Tibial nerve (tissue), 4 donors: Measurements from ENCODE around the gene XIRP2. TPM values are rescaled to one million over a fixed set of nuclear protein-coding genes. Genes with fewer than 3 reads are reported as not detected.

Experiments
- DNase-seq, 2 donors: peaks; one replicate each; pipeline ENCODE4 v3.0.0-alpha.2; 2019; ENCODE audit warnings: low spot score in 2 of 2
- H3K27ac ChIP-seq, 4 donors: fragments of 200-600 bp; sonication (generic) in 3 of 4; one replicate each; pipeline ENCODE4 v1.5.1; 2017 to 2019; ENCODE audit warnings: mild to moderate bottlenecking in 1 of 4
- H3K27me3 ChIP-seq, 2 donors: fragments of 200-600 bp; sonication (generic) in 1 of 2; one replicate each; pipeline versions ENCODE4 v1.5.1 to v1.6.0; 2017 to 2019
- H3K36me3 ChIP-seq, 3 donors: fragments of 200-600 bp; sonication (generic); one replicate each; pipeline ENCODE4 v1.5.1; 2018 to 2019
- H3K4me1 ChIP-seq, 4 donors: fragments of 200-600 bp; sonication (generic) in 3 of 4; one replicate each; pipeline ENCODE4 v1.5.1; 2017 to 2019
- H3K4me3 ChIP-seq, 4 donors: fragments of 200-600 bp; sonication (generic) in 3 of 4; one replicate each; pipeline ENCODE4 v1.5.1; 2017 to 2019; ENCODE audit warnings: mild to moderate bottlenecking in 1 of 4, moderate library complexity in 1 of 4
- H3K9me3 ChIP-seq, 4 donors: fragments of 200-600 bp; sonication (generic) in 3 of 4; one replicate each; pipeline ENCODE4 v1.5.1; 2017 to 2019
- EP300 ChIP-seq, 2 donors: sonication (generic); formaldehyde crosslinking; IDR thresholded peaks; one replicate each; pipeline ENCODE4 v1.6.1; 2017; ENCODE audit warnings: antibody characterized with exemption in 2 of 2, mild to moderate bottlenecking in 1 of 2
- POLR2A ChIP-seq, 2 donors: fragments of 450-650 bp; IDR thresholded peaks; one replicate each; pipeline ENCODE4 v1.6.1; 2017; ENCODE audit warnings: antibody characterized with exemption in 2 of 2, mild to moderate bottlenecking in 2 of 2, moderate library complexity in 2 of 2
- WGBS, 2 donors: methylation state at CpG; one replicate each; pipeline ENCODE4 v1.1.5; 2018; 5-methylcytosine and 5-hydroxymethylcytosine counted together
- total RNA-seq, 4 donors: library from RNA; depleted of rRNA; stranded (reverse); fragments of >200 nt; gene quantifications; one replicate each; pipeline ENCODE4 v1.1.0, GENCODE V29; 2016
- TF ChIP-seq, protein P1 (sequence below), 5 experiments: fragments of 200-600 bp in 3 of 5; fragments of 450-650 bp in 2 of 5; sonication (generic) in 3 of 5; IDR thresholded peaks; one replicate each; pipeline ENCODE4 v1.5.1; 2016 to 2019; ENCODE audit warnings: antibody characterized with exemption in 5 of 5, mild to moderate bottlenecking in 3 of 5, moderate library complexity in 2 of 5

XIRP2 gene
- total RNA-seq, 4 donors from 2014 or later, result under 0.01 to 1.8 (median 0.96) TPM

GRCh38 chr2:167114018-167114417 is 225.7 kb downstream of the XIRP2 start:
- Histone ChIP-seq H3K4me1 (no peaks in the 10 kb centered on the region), H3K36me3 (no peaks in the 10 kb centered on the region), H3K4me3 (no peak overlapping the region), H3K9me3 (no peaks in the 10 kb centered on the region), H3K27me3 (no peaks in the 10 kb centered on the region), H3K27ac (no peak overlapping the region)
- DNase-seq, result no peak
- TF ChIP-seq EP300 (IDR thresholded peaks at IDR 0.05), result no peak
- no peak for TF ChIP-seq POLR2A (IDR thresholded peaks at IDR 0.05)
- TF ChIP-seq, protein P1, sequence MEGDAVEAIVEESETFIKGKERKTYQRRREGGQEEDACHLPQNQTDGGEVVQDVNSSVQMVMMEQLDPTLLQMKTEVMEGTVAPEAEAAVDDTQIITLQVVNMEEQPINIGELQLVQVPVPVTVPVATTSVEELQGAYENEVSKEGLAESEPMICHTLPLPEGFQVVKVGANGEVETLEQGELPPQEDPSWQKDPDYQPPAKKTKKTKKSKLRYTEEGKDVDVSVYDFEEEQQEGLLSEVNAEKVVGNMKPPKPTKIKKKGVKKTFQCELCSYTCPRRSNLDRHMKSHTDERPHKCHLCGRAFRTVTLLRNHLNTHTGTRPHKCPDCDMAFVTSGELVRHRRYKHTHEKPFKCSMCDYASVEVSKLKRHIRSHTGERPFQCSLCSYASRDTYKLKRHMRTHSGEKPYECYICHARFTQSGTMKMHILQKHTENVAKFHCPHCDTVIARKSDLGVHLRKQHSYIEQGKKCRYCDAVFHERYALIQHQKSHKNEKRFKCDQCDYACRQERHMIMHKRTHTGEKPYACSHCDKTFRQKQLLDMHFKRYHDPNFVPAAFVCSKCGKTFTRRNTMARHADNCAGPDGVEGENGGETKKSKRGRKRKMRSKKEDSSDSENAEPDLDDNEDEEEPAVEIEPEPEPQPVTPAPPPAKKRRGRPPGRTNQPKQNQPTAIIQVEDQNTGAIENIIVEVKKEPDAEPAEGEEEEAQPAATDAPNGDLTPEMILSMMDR (IDR thresholded peaks at IDR 0.05), result no peak
- 74 to 81% methylated on average over 4 of the region's 4 CpGs for WGBS, 2 donors

GRCh38 chr2:167115541-167115940 is 227.3 kb downstream of the XIRP2 start:
- Histone ChIP-seq H3K9me3 (no peaks in the 10 kb centered on the region), H3K4me3 (no peak overlapping the region), H3K36me3 (no peaks in the 10 kb centered on the region), H3K27ac (no peak overlapping the region), H3K27me3 (no peaks in the 10 kb centered on the region), H3K4me1 (no peaks in the 10 kb centered on the region)
- DNase-seq, result no peak
- TF ChIP-seq, protein P1 (IDR thresholded peaks at IDR 0.05), result no peak
- no peak for TF ChIP-seq EP300 (IDR thresholded peaks at IDR 0.05)
- no peak for TF ChIP-seq POLR2A (IDR thresholded peaks at IDR 0.05)

DNA sequence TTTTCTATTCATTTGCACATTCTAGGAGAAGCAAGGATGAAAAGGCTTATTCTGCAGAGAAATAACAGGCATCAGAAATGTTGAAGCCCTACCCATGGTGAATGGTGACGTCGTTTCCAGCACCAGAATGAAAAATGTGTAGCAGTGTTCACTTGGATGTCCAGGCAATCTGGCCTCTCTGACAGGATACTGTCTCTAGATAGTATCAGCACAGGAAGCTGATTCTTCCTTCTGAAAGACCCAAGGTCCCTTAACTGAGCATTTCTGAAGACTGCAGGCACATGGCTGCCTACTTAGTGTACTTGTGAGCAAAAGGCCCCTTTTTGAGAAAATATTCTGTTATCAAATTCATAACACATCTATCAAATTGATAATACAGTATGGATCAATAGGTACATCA is 234.1 kb downstream of the XIRP2 start:
- no peaks in the 10 kb centered on the region for H3K4me1 ChIP-seq
- WGBS, 2 donors, result 34 to 47% methylated on average over 2 of the region's 2 CpGs
- TF ChIP-seq EP300 (IDR thresholded peaks at IDR 0.05) (no peak), POLR2A (IDR thresholded peaks at IDR 0.05) (no peak)
- TF ChIP-seq, protein P1 (IDR thresholded peaks at IDR 0.05), result no peak

GRCh38 chr2:167126165-167126564 is 237.9 kb downstream of the XIRP2 start:
- WGBS, 2 donors, result 89 to 90% methylated on average over 3 of the region's 3 CpGs
- H3K27ac ChIP-seq, result no peak overlapping the region
- no peak overlapping the region for H3K4me3 ChIP-seq
- no peaks in the 10 kb centered on the region for H3K9me3 ChIP-seq
- TF ChIP-seq, protein P1 (IDR thresholded peaks at IDR 0.05), result no peak
- TF ChIP-seq EP300 (IDR thresholded peaks at IDR 0.05) (no peak), POLR2A (IDR thresholded peaks at IDR 0.05) (no peak)
- no peaks in the 10 kb centered on the region for H3K27me3 ChIP-seq
- H3K4me1 ChIP-seq, result no peaks in the 10 kb centered on the region
- DNase-seq, result no peak
- H3K36me3 ChIP-seq, result no peaks in the 10 kb centered on the region

More for the DNA sequence above, 234.1 kb downstream of the XIRP2 start:
- H3K36me3 ChIP-seq, result no peaks in the 10 kb centered on the region
- DNase-seq, result no peak
- H3K4me3 ChIP-seq, result no peak overlapping the region
- H3K9me3 ChIP-seq, result no peaks in the 10 kb centered on the region
- H3K27me3 ChIP-seq, result no peaks in the 10 kb centered on the region
- H3K27ac ChIP-seq, result no peak overlapping the region

DNA sequence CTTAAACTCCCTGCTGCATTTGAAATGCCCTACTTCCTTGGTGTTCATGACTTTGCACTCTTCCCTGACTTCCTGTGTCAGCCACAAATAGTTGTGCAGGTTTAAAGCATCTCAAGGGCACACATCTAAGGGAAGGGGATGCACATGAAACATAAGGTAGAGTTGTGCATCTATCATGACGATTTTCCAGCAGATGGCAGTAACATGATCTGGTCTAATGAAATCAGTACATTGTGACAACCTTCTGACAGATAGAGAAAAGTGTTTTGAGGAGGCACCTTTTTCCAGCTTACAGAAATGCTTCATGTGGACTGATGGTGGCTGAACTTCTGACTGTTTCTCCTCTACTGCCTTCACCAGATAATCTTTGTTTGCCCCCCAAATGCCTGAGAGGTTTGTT is 238.9 kb downstream of the XIRP2 start:
- DNase-seq, result peak in 1 of 2 donors; percentile 13
- H3K9me3 ChIP-seq, result no peaks in the 10 kb centered on the region

More for the DNA sequence above, 238.9 kb downstream of the XIRP2 start:
- Histone ChIP-seq H3K27me3 (no peaks in the 10 kb centered on the region), H3K27ac (no peak overlapping the region), H3K36me3 (no peaks in the 10 kb centered on the region), H3K4me3 (no peak overlapping the region), H3K4me1 (no peaks in the 10 kb centered on the region)
- WGBS, 2 donors, result 13 to 17% methylated on average over 1 of the region's 1 CpG
- TF ChIP-seq, protein P1 (IDR thresholded peaks at IDR 0.05), result peak in 1 of 5 experiments; percentile 6
- no peak for TF ChIP-seq EP300 (IDR thresholded peaks at IDR 0.05)
